OCI-LY1 (cell line): Measurements from ENCODE around the gene TRIM54.

Experiments
- CTCF ChIP-seq: fragments of 200-600 bp; sonication (generic), shearing (Covaris generic); IDR thresholded peaks from 2 replicates; pipeline ENCODE4 v1.5.1; 2017; ENCODE audit warnings: mild to moderate bottlenecking, antibody characterized with exemption, low read length, moderate library complexity, mixed read lengths
- EZH2 ChIP-seq: fragments of 200-600 bp; sonication (generic), shearing (Covaris generic); IDR thresholded peaks from 2 replicates; pipeline ENCODE4 v1.8.0; 2017; ENCODE audit warnings: borderline replicate concordance, mixed run types, mild to moderate bottlenecking, antibody characterized with exemption, low read length, moderate library complexity, mixed read lengths

- TF ChIP-seq CTCF: no peak
- TF ChIP-seq EZH2: no peak
Measured at GRCh38 chr2:27322766-27323595, 40.8 kb downstream of the TRIM54 start, which contains the start of gene MPV17.
